Measurements from ENCODE around the gene ARHGEF4. TPM values are rescaled to one million over a fixed set of nuclear protein-coding genes. Genes with fewer than 3 reads are reported as not detected.

The ARHGEF4 gene
- total RNA-seq, 2 donors from 2014 or later: 1.1 to 3.0 TPM

DNA sequence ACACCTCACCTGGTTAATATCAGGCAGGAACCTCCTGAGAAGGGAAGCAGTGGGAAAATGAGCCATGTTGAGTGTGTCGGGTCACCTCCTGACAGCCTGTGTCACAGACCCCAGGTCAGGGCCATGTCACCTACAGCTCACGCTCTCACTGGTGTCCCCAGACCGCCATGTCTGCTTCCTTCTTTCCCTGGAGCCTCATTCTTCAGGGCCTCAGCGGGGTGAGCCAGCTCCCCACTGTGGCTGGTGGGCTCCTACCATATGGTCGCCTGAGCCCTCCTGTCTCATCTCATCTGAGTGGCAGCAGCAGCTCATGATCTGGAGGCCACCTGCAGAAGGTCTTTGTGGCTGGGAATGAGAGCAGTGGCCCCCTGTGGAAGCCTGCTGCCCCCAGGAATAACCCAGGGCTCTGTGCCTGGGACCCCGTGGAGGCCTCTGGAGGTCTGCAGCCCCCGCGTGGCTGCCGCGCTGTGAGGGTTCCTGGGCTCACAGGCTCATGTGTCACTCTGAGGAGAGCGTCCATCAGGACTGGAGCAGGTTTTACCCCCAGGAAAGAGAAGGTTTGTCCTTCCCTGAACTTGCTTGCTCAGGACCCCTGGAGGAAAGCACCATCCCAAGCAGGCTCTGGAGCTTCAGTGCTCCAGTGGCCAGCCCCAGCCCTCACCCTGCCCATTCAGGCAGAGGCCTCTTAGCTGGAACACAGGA, 200.1 kb downstream of the ARHGEF4 start:
- no peak for DNase-seq
- no peak for ATAC-seq
- intact Hi-C loops (cut with DNase I, micrococcal nuclease): no loop called here

GRCh38 chr2:131037398-131038257, 200.9 kb downstream of the ARHGEF4 start:
- ATAC-seq (no peak), DNase-seq (no peak)
- intact Hi-C loops (cut with DNase I, micrococcal nuclease): no loop called here

GRCh38 chr2:131038258-131039100, 201.8 kb downstream of the ARHGEF4 start:
- no peak for ATAC-seq
- intact Hi-C loops (cut with DNase I, micrococcal nuclease): no loop called here

DNA sequence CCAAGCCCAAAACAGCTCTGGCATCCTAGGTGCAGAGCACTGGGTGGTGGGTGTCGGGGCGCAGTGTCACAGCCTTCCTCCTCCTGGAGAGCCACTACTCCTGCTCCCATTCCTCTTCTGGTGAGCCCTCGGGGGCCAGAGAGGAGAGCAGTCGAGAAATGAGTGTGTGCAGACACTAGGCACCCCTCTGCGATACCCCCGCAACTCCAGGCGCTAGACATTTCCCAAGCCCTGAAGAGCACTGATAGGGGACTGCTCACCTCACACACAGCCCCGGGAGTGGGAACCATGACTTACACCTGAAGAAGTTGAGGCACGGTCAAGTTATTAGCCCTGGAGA, 202.4 kb downstream of the ARHGEF4 start:
- ATAC-seq: no peak
- intact Hi-C loops (cut with DNase I, micrococcal nuclease): no loop called here

More at GRCh38 chr2:131038258-131039100, 201.8 kb downstream of the ARHGEF4 start:
- no peak for DNase-seq

GRCh38 chr2:131039535-131039907, 202.8 kb downstream of the ARHGEF4 start:
- ATAC-seq (no peak), DNase-seq (no peak)
- intact Hi-C loops (cut with DNase I, micrococcal nuclease): no loop called here

More for the DNA sequence above, 202.4 kb downstream of the ARHGEF4 start:
- no peak for DNase-seq

GRCh38 chr2:131039908-131040660, 203.4 kb downstream of the ARHGEF4 start:
- intact Hi-C loops (cut with DNase I, micrococcal nuclease): no loop called here
- no peak for DNase-seq
- no peak for ATAC-seq

GRCh38 chr2:131040661-131041401, 204.1 kb downstream of the ARHGEF4 start:
- DNase-seq (no peak), ATAC-seq (no peak)
- intact Hi-C loops (cut with DNase I, micrococcal nuclease): no loop called here

- intact Hi-C loops (cut with DNase I, micrococcal nuclease): no loop called here
- no peak for DNase-seq
- no peak for ATAC-seq
Observed at GRCh38 chr2:131041402-131042147, 204.9 kb downstream of the ARHGEF4 start.

- intact Hi-C loops (cut with DNase I, micrococcal nuclease): no loop called here
- ATAC-seq: no peak
- DNase-seq: no peak
Observed at GRCh38 chr2:131042148-131042775, 205.5 kb downstream of the ARHGEF4 start.

GRCh38 chr2:131043199-131044074, 206.7 kb downstream of the ARHGEF4 start:
- DNase-seq (no peak), ATAC-seq (no peak)
- intact Hi-C loops (cut with DNase I, micrococcal nuclease): no loop called here

GRCh38 chr2:131044075-131044756, 207.5 kb downstream of the ARHGEF4 start:
- DNase-seq (no peak), ATAC-seq (no peak)
- intact Hi-C loops (cut with DNase I, micrococcal nuclease): no loop called here

- intact Hi-C loops (cut with DNase I, micrococcal nuclease): no loop called here
- DNase-seq (no peak), ATAC-seq (no peak)
Observed at GRCh38 chr2:131044757-131045150, 208.0 kb downstream of the ARHGEF4 start.

GRCh38 chr2:131045286-131046027, 208.7 kb downstream of the ARHGEF4 start:
- no peak for DNase-seq
- intact Hi-C loops (cut with DNase I, micrococcal nuclease): no loop called here
- ATAC-seq: peak; percentile 4

GRCh38 chr2:131046028-131046917, 209.6 kb downstream of the ARHGEF4 start:
- ATAC-seq: peak; percentile 21

More at GRCh38 chr2:131046028-131046917, 209.6 kb downstream of the ARHGEF4 start:
- no peak for DNase-seq
- intact Hi-C loops (cut with DNase I, micrococcal nuclease): no loop called here
